Activated CD8-positive, alpha-beta T cell treated with anti-CD3 and anti-CD28 coated beads, Interleukin-2, amount 10 ng/mL, durations not matched to agents 7 days and 5 days (primary cell): ENCODE results near the gene SLC25A11. TPM values are rescaled to one million over a fixed set of nuclear protein-coding genes. Genes with fewer than 3 reads are reported as not detected.

ENCODE experiments used
- ATAC-seq: fragments of 150-1000 bp; cut with Tn5 transposase; one replicate; pipeline ENCODE4 v1.10.0; 2021; ENCODE audit warnings: moderate library complexity
- CTCF ChIA-PET: fragments of 350-600 bp; sonication (Branson Sonifier 250); formaldehyde crosslinking; loops from one replicate; lab custom pipeline; 2021; ENCODE audit warnings: antibody characterized with exemption; lab: Charles Lee
- POLR2A ChIA-PET: fragments of 350-600 bp; sonication (Branson Sonifier 250); formaldehyde crosslinking; loops from one replicate; lab custom pipeline; 2021; ENCODE audit warnings: antibody characterized with exemption; lab: Charles Lee
- DNase-seq: peaks from one replicate; pipeline ENCODE4 v3.0.0-alpha.2; 2020
- H3K27ac Mint-ChIP-seq: one replicate; pipeline ENCODE4 v1.8.0; 2021; ENCODE audit warnings: mild to moderate bottlenecking, mixed read lengths
- H3K27me3 Mint-ChIP-seq: one replicate; pipeline ENCODE4 v1.8.0; 2021; ENCODE audit warnings: low read depth, mixed read lengths
- H3K36me3 Mint-ChIP-seq: one replicate; pipeline ENCODE4 v1.8.0; 2021; ENCODE audit warnings: low read depth, mixed read lengths
- H3K4me1 Mint-ChIP-seq: one replicate; pipeline ENCODE4 v1.8.0; 2021; ENCODE audit warnings: low read depth, mixed read lengths
- H3K4me3 Mint-ChIP-seq: one replicate; pipeline ENCODE4 v1.8.0; 2021; ENCODE audit warnings: mild to moderate bottlenecking, mixed read lengths
- H3K9me3 Mint-ChIP-seq: one replicate; pipeline ENCODE4 v1.8.0; 2022; ENCODE audit warnings: mixed read lengths; ENCODE audit not compliant: insufficient read depth
- total RNA-seq, 2 experiments: library from RNA; stranded (reverse); gene quantifications; one replicate each; pipeline ENCODE4 v1.2.3, GENCODE V29; 2021

The SLC25A11 gene
- total RNA-seq, 2 experiments from 2014 or later, result 78.5 to 86.4 TPM

DNA sequence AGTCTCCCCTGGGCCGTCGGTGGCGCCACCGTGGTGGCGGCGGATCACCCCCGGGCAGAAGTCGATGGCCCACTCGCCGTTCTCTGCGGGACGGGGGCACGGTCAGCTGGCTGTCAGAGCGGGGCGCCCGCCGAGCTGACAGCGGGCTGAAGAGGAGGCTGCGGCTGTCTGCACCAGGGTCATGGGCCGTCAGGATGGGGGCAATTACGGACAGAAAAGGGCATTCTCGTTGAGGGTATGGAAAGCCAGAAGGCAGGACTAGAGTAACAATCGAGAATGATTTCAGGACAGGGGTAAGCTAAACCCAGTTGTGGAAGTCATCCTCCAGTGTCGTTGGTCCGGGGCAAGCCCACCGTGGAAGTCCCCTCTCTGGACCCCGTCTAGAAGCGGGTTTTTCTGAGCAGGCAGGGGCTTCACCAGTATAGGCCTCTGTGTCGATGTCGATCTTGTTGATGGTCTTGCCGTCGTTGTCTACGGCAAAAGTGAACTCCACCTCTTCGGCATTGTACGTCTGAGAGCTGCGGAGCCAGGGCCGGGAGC lies 38.7 kb downstream of the SLC25A11 start:
- Mint-ChIP-seq H3K36me3 (peaks cover 4% of the 10 kb centered on the region), H3K4me3 (peak overlapping the region; percentile 22), H3K27me3 (peaks cover 10% of the 10 kb centered on the region), H3K4me1 (peaks cover 38% of the 10 kb centered on the region), H3K9me3 (no peaks in the 10 kb centered on the region), H3K27ac (peak overlapping the region; percentile 61)
- no peak for DNase-seq
- POLR2A ChIA-PET, result interaction anchor here (1.0 to 1.1 kb wide), 2 partner anchors 66 to 450 kb away, joined by 3 read pairs; partner anchors contain the start of gene SPAG7
- ATAC-seq, result no peak
- CTCF ChIA-PET, result interaction anchor here (0.6 to 2.2 kb wide), 3 partner anchors 8 to 111 kb away, joined by 3 to 10 read pairs (median 6); no protein-coding TSS in a partner anchor

DNA sequence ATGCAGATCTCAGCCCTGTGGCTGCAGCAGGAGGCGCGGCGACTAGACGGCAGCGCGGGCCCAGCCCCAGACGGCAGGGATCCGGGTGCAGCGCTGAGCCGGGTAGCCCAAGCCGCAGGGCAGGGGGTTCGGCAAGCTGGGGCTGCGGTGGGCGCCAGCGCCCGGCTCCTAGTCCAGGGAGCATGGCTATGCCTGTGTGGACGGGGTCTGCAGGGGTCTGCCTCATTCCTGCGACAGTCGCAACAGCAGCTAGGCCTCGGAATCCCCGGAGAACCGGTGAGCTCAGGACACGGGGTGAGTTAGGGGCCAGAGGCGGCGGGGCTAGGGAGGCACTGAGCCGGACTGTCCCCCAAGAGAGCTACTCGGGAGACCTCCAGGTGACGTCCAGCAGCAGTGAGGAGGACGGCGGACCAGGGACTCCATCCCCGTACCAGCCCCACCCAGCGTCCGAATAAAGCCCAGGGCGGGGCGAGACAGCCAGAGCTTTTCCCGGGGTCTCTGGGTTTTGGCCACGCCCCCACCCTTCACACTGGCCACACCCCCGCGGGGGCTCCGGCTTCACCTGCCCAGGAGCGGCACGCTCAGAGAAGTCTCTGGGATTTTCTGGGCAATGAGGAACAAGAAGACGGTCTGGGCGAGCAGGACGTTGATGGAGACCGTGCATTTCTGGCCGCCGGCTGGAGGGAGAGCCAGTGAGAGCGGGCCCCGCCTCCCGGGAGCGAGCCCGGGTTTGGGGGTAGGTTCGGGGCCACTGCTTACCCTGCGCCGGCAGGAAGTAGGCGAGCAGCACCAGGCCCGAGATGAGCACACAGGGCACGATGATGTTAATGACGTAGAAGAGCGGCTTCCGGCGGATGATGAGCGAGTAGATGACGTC lies 39.4 kb downstream of the SLC25A11 start:
- Mint-ChIP-seq H3K36me3 (peaks cover 8% of the 10 kb centered on the region), H3K9me3 (no peaks in the 10 kb centered on the region), H3K27ac (peak overlapping the region; percentile 61), H3K4me3 (peak overlapping the region; percentile 81), H3K4me1 (peaks cover 38% of the 10 kb centered on the region), H3K27me3 (peaks cover 7% of the 10 kb centered on the region)
- ChIA-PET CTCF (interaction anchor here (1.1 to 2.2 kb wide), 9 partner anchors 9 to 336 kb away, joined by 3 to 10 read pairs (median 5); partner anchors contain the start of gene ARRB2), POLR2A (interaction anchor here (0.7 to 1.8 kb wide), 4 partner anchors 39 to 80 kb away, joined by 3 to 13 read pairs (median 4); partner anchors contain the start of genes PFN1, RNF167, SLC25A11 and SPAG7)
- peak; percentile 70 for DNase-seq
- ATAC-seq, result peak; percentile 17

DNA sequence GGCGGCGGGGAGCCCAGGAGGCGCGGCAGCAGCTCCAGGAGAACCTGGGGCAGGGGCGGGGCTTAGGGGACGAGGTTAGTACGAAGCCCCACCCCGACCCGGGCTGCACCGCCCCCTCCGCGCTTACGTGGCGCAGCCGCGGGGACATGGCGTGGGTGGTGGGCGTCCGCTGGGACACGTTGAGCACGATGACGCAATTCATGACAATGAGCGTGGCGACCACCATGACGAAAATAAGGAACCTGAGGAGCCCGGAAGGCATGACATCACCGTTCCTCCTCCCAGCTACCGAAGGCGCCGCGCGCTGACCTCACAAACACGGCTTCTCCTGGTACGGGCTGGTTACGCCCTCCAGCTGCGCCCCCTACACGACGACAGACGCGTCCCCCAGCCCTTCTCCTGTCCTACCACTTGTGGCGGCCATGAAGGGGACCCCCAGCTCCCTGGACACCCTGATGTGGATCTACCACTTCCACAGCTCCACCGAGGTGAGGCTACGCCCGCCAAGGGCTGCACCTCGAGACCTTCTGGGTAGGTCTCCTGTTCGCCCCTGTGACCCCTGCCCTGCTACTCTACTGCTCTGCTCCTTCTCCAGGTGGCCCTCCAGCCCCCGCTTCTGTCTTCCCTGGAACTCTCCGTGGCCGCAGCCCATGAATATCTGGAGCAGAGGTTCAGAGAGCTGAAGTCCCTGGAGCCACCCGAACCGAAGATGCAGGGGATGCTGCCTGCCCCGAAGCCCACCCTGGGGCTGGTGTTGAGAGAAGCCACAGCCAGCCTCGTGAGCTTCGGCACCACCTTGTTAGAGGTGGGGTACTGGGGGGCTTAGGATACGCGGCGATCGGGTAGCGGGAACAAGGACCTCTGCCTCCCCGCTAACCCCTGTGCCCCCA lies 40.3 kb downstream of the SLC25A11 start, which contains the start of gene C17orf107:
Gene C17orf107, plus strand, starts transcription at position 196 of the 890 bp plus-strand sequence. Its CDS starts 227 bp downstream, at position 423.
- CTCF ChIA-PET, result interaction anchor here (0.8 to 2.2 kb wide), 14 partner anchors 10 to 335 kb away, joined by 3 to 10 read pairs (median 4); partner anchors contain the start of genes ARRB2, PLD2 and SPAG7
- peaks cover 38% of the 10 kb centered on the region for H3K4me1 Mint-ChIP-seq

DNA sequence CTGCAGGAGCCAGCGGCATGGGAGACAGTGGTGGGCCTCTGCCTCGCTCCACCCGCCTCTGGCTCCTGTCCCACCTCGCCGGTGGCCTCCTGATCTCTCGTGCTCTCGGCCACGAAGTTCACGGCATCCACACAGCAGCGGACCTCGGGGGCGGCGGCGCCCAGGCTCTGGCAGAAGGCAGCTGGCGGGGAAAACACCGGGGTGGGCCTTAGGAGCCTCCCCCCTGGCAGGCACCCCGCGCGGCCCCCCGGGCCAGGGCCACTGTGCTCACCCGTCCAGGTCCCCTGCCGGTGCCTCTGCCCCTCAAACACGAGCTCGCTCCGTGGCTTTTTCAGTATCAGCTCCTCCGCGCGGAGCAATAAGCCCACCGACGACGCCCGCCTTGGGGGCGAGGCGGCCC lies 40.9 kb downstream of the SLC25A11 start:
- Mint-ChIP-seq H3K4me3 (peak overlapping the region; percentile 59), H3K27me3 (peaks cover 7% of the 10 kb centered on the region), H3K36me3 (peaks cover 14% of the 10 kb centered on the region), H3K4me1 (peaks cover 38% of the 10 kb centered on the region), H3K9me3 (no peaks in the 10 kb centered on the region), H3K27ac (no peak overlapping the region)
- POLR2A ChIA-PET, result interaction anchor here (1.3 to 1.8 kb wide), 4 partner anchors 41 to 196 kb away, joined by 3 to 13 read pairs (median 6); partner anchors contain the start of genes PELP1, PFN1, RNF167 and SLC25A11
- DNase-seq, result no peak
- CTCF ChIA-PET, result interaction anchor here (0.8 to 1.9 kb wide), 11 partner anchors 9 to 332 kb away, joined by 3 to 10 read pairs (median 3); partner anchors contain the start of genes PLD2 and SPAG7
- ATAC-seq, result peak; percentile 0

More for the DNA sequence above, 40.3 kb downstream of the SLC25A11 start, which contains the start of gene C17orf107:
- Mint-ChIP-seq H3K9me3 (no peaks in the 10 kb centered on the region), H3K27ac (peak within 1 kb of the TSS; percentile 82), H3K27me3 (peaks cover 7% of the 10 kb centered on the region), H3K4me3 (peak within 1 kb of the TSS; percentile 81), H3K36me3 (peaks cover 12% of the 10 kb centered on the region)
- POLR2A ChIA-PET, result interaction anchor here (0.6 to 1.8 kb wide), 6 partner anchors 40 to 196 kb away, joined by 3 to 13 read pairs (median 4); partner anchors contain the start of genes PELP1, PFN1, RNF167 and SLC25A11
- peak; percentile 87 for DNase-seq
- peak; percentile 86 for ATAC-seq

DNA sequence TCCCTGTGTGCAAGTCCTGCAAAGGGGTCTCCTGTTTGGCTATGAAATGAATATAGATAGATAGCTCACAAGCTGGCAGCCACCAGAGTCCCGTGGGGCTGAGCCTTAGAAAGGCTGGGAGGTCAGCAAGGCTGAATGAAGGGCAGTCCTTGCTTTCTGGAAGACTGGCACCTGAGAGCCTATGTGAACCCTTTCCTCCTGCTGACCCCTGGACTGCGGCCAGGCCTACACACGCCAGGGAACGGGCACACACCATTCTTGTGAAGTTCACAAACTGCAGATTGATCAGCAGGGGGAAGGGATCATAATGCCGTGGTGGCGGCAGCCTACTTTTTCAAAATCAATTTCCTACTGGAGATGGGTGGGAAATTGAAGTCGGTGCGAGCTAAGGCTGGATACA lies 41.5 kb downstream of the SLC25A11 start:
- ChIA-PET CTCF (interaction anchor here (1.1 to 1.9 kb wide), 3 partner anchors 109 to 331 kb away, joined by 3 to 10 read pairs (median 6); no protein-coding TSS in a partner anchor), POLR2A (interaction anchor here (0.6 to 1.6 kb wide), 2 partner anchors 35 to 195 kb away, joined by 3 to 7 read pairs; partner anchors contain the start of gene PELP1)
- Mint-ChIP-seq H3K27ac (peak overlapping the region; percentile 24), H3K9me3 (no peaks in the 10 kb centered on the region), H3K36me3 (peaks cover 14% of the 10 kb centered on the region), H3K4me1 (peaks cover 34% of the 10 kb centered on the region), H3K27me3 (peaks cover 7% of the 10 kb centered on the region), H3K4me3 (peak overlapping the region; percentile 59)
- no peak for DNase-seq
- ATAC-seq, result no peak

DNA sequence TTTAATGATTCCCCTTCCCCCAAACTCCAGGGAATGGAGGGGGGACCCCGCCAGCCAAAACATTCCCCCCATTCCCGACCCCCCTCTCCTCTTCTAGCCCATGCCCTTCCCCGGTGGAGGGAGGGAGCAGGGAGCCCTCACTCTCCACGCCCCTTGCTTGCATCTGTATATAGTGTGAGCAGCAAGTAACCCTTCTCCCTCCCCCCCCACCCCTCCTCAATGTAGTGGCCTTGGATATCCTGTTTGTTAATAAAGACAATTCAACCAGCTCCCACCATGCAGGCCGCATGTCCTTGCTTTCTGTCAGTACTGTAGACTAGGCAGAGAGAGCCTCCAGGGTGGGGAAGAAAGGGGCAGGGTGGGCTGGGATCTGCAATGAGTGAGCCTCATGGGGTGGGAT lies 42.1 kb downstream of the SLC25A11 start:
- ATAC-seq (no peak), DNase-seq (no peak)
- H3K27me3 Mint-ChIP-seq, result peaks cover 7% of the 10 kb centered on the region
- peaks cover 14% of the 10 kb centered on the region for H3K36me3 Mint-ChIP-seq
- POLR2A ChIA-PET, result interaction anchor here (0.6 kb wide), 1 partner anchor 35 kb away, joined by 3 read pairs; no protein-coding TSS in a partner anchor
- no peaks in the 10 kb centered on the region for H3K9me3 Mint-ChIP-seq
- peaks cover 28% of the 10 kb centered on the region for H3K4me1 Mint-ChIP-seq
- CTCF ChIA-PET, result no interaction called here
- no peak overlapping the region for H3K4me3 Mint-ChIP-seq
- H3K27ac Mint-ChIP-seq, result no peak overlapping the region

DNA sequence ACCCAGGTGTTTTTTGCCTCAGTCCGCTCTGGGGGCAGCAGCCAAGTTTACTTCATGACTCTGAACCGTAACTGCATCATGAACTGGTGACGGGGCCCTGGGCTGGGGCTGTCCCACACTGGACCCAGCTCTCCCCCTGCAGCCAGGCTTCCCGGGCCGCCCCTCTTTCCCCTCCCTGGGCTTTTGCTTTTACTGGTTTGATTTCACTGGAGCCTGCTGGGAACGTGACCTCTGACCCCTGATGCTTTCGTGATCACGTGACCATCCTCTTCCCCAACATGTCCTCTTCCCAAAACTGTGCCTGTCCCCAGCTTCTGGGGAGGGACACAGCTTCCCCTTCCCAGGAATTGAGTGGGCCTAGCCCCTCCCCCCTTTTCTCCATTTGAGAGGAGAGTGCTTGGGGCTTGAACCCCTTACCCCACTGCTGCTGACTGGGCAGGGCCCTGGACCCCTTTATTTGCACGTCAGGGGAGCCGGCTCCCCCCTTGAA lies 42.6 kb downstream of the SLC25A11 start:
- no peak overlapping the region for H3K4me3 Mint-ChIP-seq

DNA sequence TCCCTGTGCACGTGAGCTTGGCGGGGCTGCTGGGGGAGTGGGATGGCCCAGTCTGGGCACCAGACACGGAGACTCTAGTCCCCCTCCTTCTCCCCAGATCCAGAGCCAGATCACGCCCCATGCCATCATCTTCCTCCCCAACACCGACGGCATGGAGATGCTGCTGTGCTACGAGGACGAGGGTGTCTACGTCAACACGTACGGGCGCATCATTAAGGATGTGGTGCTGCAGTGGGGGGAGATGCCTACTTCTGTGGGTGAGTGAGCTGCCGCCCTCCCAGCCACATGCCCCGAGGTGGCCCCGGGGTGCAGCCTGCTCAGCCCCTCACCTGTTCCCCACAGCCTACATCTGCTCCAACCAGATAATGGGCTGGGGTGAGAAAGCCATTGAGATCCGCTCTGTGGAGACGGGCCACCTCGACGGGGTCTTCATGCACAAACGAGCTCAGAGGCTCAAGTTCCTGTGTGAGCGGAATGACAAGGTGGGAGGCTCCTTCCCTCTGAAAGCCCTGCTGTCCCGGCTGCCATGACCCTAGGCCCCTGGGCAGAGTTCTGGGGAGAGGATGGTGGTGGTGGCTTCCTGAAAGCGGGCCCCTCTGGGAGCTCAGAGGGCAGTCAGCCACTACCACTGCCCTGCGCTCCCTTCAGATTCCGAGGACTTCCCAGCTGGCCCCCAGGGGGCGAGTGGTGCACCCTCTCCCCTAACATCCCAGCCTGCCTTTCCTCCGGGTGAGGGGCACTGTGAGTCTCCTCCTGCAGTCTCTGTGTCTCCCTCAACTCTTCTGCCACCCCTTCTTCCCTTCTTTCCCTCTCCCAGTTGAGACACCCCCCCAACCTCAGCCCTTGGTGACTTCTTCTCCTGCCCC lies 43.3 kb downstream of the SLC25A11 start:
- H3K27ac Mint-ChIP-seq, result no peak overlapping the region
- CTCF ChIA-PET, result no interaction called here
- POLR2A ChIA-PET, result no interaction called here
- H3K4me3 Mint-ChIP-seq, result no peak overlapping the region
- H3K9me3 Mint-ChIP-seq, result no peaks in the 10 kb centered on the region
- ATAC-seq (no peak), DNase-seq (no peak)
- H3K27me3 Mint-ChIP-seq, result peaks cover 7% of the 10 kb centered on the region
- H3K36me3 Mint-ChIP-seq, result peaks cover 19% of the 10 kb centered on the region
- peaks cover 22% of the 10 kb centered on the region for H3K4me1 Mint-ChIP-seq

More for the DNA sequence above, 42.6 kb downstream of the SLC25A11 start:
- Mint-ChIP-seq H3K27me3 (peaks cover 7% of the 10 kb centered on the region), H3K4me1 (peaks cover 23% of the 10 kb centered on the region), H3K27ac (no peak overlapping the region), H3K9me3 (no peaks in the 10 kb centered on the region), H3K36me3 (peaks cover 17% of the 10 kb centered on the region)
- POLR2A ChIA-PET, result no interaction called here
- CTCF ChIA-PET, result no interaction called here
- DNase-seq (no peak), ATAC-seq (no peak)

DNA sequence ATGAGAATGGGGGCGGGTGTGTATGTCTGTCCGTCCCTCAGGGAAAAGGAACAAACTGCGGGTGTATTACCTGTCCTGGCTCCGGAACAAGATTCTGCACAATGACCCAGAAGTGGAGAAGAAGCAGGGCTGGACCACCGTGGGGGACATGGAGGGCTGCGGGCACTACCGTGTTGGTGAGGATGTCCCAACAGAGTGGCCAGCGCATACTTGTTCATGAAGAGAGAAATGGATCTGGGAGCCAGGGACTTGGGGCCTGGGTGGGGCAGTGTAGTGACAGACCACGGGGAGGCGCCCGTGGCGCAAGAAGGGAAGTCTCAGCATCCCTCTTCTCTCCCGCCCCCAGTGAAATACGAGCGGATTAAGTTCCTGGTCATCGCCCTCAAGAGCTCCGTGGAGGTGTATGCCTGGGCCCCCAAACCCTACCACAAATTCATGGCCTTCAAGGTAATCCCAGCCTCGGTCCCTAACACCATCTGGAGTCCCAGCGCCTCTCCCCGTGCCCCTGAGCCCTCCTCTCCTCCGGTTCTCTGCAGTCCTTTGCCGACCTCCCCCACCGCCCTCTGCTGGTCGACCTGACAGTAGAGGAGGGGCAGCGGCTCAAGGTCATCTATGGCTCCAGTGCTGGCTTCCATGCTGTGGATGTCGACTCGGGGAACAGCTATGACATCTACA lies 44.1 kb downstream of the SLC25A11 start:
- Mint-ChIP-seq H3K9me3 (no peaks in the 10 kb centered on the region), H3K27me3 (peaks cover 4% of the 10 kb centered on the region), H3K4me1 (peaks cover 14% of the 10 kb centered on the region), H3K4me3 (no peak overlapping the region), H3K36me3 (peaks cover 24% of the 10 kb centered on the region), H3K27ac (no peak overlapping the region)
- ChIA-PET POLR2A (no interaction called here), CTCF (no interaction called here)
- DNase-seq (no peak), ATAC-seq (no peak)
